Gastroesophageal sphincter (tissue), 3 donors: ENCODE data around the gene LDLRAD4.

Experiments
- EP300 ChIP-seq: sonication (generic); formaldehyde crosslinking; IDR thresholded peaks from one replicate; pipeline ENCODE4 v1.6.1; 2017; ENCODE audit warnings: antibody characterized with exemption, mild to moderate bottlenecking
- POLR2A ChIP-seq, 2 donors: fragments of 450-650 bp; IDR thresholded peaks; one replicate each; pipeline ENCODE4 v1.6.1; 2017; ENCODE audit warnings: antibody characterized with exemption in 2 of 2, mild to moderate bottlenecking in 2 of 2, moderate library complexity in 1 of 2
- POLR2AphosphoS5 ChIP-seq: sonication (generic); formaldehyde crosslinking; IDR thresholded peaks from one replicate; pipeline ENCODE4 v1.6.1; 2017; ENCODE audit warnings: antibody characterized with exemption
- TF ChIP-seq, protein P1 (sequence below), 4 experiments: fragments of 200-600 bp in 2 of 4; fragments of 450-650 bp in 2 of 4; sonication (generic) in 1 of 4; IDR thresholded peaks; one replicate each; pipeline ENCODE4 v1.5.1; 2017 to 2019; ENCODE audit warnings: antibody characterized with exemption in 4 of 4, mild to moderate bottlenecking in 2 of 4, moderate library complexity in 2 of 4

DNA sequence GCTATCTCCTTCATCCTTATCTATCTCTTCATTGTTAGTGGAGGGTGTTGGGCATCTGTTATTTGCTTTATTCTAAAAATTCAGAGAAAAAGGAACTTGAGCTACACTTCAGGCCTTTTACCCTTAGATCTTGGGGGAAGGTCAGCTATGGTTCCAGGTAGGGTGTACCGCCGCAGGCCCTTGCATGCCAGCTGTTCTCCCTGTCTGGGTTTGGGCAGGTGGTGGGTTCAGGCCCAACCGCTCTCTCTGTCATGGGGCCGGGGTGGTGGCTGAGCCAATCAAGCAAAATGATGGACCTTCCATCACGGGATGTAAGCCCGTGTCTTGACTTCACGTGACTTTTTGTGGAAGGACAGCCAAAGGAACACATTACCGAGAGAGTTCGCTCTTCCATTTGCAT lies 231.1 kb downstream of the LDLRAD4 start:
- no peak for TF ChIP-seq EP300
- no peak for TF ChIP-seq POLR2A (IDR thresholded peaks at IDR 0.05)
- TF ChIP-seq POLR2AphosphoS5: no peak
- TF ChIP-seq, protein P1, sequence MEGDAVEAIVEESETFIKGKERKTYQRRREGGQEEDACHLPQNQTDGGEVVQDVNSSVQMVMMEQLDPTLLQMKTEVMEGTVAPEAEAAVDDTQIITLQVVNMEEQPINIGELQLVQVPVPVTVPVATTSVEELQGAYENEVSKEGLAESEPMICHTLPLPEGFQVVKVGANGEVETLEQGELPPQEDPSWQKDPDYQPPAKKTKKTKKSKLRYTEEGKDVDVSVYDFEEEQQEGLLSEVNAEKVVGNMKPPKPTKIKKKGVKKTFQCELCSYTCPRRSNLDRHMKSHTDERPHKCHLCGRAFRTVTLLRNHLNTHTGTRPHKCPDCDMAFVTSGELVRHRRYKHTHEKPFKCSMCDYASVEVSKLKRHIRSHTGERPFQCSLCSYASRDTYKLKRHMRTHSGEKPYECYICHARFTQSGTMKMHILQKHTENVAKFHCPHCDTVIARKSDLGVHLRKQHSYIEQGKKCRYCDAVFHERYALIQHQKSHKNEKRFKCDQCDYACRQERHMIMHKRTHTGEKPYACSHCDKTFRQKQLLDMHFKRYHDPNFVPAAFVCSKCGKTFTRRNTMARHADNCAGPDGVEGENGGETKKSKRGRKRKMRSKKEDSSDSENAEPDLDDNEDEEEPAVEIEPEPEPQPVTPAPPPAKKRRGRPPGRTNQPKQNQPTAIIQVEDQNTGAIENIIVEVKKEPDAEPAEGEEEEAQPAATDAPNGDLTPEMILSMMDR (IDR thresholded peaks at IDR 0.05): no peak
